Cerebellar nuclear complex (tissue), 1 donor: Measurements from ENCODE around the gene DTD2.
"Not testable (repeated sequence)": the region's sequence is repeated elsewhere in the genome, so short reads cannot be mapped to it uniquely, and the experiment has no call there.

Experiments
- DNase-seq, 2 experiments: peaks; one replicate each; lab custom pipeline; 2025; lab: John Stamatoyannopoulos, UW

The DTD2 gene

DNA sequence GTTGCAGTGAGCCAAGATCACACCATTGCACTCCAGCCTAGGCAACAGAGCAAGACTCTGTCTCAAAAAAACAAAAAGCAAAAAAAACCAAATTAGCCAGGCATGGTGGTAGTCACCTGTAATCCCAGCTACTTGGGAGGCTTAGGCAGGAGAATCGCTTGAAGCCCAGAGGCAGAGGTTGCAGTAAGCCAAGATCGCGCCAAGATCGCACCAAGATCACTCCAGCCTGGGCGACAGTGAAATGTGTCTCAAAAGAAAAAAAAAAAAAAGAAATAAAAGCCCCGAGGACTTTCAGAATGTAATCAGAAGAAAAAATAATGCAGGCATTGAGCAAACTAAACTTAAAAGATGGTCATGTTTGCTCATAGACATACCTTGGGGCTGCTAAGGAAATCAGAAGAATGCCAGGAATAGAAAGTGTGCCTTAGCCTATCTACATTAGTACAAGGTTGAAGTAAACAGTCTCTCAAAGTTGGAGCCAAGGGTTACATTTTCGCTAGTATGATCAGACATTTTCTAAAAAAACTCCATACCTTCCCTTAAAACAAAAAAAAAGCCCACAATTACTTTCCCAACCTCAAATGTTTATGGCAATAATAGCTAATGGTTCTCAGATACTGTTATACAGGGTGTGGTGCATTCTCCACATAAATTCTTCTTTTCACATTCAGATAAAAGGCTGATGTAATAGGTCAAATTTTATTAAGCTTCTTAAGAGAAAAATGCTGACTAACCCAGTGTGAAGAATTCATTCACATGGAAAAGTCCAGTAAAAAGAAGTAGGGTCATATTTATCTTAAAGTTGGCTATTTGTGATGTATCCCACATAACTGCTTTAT, 15.8 kb downstream of the DTD2 start:
- no peak for DNase-seq

DNA sequence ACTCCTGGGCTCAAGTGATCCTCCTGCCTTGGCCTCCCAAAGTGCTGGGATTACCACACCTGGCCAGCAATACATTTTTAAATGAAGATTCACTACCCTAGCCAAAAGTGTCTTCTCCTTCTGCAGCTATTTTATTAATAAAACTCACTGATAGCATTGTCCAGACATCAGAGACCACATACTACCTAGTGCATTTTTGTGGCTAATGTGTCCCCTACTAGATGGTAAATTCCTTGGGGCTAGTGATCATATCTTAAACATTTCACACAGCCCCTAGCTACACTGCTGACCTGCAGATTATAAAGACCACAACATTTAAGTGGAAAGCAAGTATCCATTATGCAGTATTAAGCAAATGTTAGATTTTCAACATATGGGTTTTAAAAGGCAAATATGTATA, 17.0 kb downstream of the DTD2 start:
- DNase-seq = no peak

DNA sequence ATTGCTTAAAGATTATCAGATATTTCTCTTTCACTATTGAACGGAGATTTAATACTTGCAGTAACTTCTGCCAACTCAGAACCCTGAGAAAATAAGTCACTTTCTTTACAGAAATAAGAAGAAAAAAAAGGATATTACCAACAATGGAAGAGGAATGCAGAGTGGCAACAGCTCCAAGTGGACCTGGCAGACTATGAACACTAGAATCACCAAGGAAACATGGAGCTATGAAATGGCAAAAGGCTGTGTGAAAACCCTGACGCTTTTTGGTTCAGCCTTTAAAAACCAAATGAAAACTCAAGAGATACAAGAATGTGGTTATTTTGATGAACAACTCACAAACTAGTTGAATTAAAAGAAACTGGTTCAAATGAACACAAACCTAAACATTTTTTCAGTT, 17.7 kb downstream of the DTD2 start:
- no peak for DNase-seq

DNA sequence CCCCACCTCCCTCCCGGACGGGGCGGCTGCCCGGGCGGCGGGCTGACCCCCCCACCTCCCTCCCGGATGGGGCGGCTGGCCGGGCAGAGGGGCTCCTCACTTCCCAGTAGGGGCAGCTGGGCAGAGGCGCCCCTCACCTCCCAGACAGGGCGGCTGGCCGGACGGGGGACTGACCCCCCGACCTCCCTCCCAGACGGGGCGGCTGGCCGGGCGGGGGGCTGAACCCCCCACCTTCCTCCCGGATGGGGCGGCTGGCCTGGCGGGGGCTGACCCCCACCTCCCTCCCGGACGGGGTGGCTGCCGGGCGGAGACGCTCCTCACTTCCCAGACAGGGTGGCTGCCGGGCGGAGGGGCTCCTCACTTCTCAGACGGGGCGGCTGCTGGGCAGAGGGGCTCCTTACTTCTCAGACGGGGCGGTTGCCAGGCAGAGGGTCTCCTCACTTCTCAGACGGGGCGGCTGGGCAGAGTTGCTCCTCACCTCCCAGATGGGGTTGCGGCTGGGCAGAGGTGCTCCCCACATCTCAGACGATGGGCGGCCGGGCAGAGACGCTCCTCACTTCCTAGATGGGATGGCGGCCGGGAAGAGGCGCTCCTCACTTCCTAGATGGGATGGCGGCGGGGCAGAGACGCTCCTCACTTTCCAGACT, 20.1 kb downstream of the DTD2 start:
- DNase-seq = not testable (repeated sequence)

DNA sequence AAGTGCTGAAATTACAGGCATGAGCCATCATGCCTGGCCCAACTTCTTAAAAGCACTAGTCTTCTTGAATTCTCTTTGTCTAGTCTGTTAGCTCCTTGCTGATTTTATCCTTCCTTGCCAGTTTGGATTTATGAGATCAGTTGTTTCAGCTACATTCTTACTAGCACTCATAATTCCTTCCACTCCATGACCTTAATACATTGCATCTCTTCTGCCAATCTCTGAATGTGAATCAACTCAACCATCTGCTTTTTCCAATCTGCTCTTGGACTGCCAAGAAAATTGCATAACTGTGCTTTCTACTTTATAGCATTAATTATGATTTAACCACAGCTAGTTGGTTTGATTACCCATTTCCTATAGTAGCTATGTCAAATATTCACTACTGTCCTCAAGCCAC, 22.0 kb downstream of the DTD2 start:
- no peak for DNase-seq

DNA sequence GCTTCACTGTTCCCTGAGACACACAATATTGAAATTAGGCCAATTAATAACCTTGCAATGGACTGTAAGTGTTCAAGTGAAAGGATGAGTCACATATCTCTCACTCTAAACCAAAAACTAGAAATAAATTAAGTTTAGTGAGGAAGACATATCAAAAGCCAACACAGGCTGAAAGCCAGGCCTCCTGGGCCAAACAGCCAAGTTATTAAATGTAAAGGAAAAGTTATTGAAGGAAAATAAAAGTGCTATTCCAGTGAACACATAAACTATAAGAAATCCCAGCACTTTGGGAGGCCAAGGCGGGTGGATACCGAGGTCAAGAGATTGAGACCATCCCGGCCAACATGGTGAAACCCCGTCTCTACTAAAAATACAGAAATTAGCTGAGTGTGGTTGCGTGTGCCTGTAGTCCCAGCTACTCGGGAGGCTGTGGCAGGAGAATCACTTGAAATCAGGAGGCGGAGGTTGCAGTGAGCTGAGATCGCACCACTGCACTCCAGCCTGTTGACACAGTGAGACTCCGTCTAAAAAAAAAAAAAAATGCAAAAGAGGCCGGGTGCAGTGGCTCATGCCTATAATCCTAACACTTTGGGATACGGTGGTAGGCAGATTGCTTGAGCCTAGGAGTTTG, 26.6 kb downstream of the DTD2 start:
- no peak for DNase-seq

DNA sequence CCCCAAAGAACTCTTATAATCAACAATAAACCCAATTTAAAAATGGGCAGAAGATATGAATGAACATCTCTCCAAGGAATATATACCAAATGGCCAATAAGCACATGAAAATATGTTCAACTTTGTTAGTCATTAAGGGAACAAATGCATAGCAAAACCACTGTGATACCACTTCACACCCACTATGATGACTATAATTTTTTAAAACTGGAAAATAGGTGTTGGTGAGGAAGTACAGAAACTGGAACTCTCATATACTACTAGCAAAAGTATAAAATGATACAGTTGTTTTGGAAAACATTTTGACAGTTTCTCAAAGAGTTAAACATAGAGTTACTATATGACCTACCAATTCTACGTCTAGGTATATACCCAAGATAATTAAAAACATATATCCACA, 27.5 kb downstream of the DTD2 start:
- DNase-seq = no peak

DNA sequence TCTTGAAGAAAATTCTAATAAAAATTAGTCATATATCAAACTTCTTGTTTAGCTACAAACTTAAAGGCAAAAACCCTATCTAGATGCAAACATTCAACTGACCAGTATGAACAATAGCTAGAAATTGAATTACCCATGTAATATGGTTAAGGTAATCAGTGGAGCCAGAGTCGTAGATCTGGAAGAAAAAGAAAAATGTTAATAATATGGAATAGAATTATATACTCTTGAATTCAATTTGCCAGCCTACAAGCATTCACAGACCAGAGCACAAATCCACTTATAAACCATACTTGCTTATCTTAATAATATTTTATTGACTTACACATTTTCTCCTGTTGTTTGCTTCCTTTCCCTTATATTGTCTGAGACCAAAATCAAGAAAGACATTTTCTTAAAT, 29.3 kb downstream of the DTD2 start:
- DNase-seq = no peak

DNA sequence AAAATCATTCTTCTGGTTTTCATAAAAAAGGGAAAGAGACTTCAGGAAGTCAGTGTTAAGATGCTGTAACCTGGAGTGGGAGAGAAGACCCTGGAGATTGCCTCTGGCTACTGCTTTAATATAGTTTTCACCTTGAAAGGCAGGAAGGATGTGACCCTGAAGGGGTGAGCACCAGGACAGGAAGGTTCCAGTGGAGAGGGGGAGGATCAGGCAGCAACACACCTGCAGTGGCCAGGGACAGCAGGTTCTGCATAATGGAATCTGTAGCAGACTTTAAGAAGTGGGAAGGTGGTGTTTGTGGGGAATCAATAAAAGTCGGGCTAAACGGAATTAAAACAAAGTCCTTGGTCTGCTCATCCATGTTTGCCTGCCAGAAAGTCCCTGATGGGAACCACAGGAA, 30.6 kb downstream of the DTD2 start:
- no peak for DNase-seq

DNA sequence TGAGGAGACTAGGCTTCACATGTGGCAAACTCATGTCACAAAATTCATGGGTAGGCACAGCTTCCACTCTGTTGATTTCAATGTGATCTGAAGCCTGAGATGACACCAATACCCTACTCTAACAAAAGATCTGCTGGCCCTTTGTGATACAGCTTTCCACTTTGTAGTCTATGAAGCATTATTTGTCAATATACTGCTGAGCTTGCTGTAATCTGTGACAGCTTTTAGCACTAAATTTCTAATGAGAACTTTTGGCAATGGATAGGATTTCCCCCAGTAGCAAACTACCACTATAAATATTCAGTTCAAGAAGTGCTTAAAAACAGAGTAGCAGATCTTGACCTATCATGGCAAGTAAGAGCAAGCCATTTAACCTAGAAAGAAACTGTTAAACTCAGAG, 31.4 kb downstream of the DTD2 start:
- no peak for DNase-seq

DNA sequence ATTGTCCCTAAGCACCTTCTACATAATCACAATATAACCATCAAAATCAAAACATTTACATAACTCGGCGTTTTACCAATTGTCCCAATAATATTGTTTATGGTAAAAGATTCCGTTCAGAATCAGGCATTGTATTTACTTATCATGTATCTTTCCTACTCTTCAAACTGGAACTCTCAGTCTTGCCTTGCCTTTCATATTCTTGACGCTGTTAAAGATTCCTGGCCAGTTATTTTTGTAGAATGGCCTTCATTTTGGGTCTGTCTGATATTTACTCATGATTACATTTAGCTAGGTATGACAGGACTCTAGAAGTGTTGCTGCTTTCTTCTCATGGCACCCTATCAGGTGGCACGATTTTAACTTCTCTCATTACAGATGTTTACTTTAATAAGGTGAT, 36.1 kb downstream of the DTD2 start:
- no peak for DNase-seq

DNA sequence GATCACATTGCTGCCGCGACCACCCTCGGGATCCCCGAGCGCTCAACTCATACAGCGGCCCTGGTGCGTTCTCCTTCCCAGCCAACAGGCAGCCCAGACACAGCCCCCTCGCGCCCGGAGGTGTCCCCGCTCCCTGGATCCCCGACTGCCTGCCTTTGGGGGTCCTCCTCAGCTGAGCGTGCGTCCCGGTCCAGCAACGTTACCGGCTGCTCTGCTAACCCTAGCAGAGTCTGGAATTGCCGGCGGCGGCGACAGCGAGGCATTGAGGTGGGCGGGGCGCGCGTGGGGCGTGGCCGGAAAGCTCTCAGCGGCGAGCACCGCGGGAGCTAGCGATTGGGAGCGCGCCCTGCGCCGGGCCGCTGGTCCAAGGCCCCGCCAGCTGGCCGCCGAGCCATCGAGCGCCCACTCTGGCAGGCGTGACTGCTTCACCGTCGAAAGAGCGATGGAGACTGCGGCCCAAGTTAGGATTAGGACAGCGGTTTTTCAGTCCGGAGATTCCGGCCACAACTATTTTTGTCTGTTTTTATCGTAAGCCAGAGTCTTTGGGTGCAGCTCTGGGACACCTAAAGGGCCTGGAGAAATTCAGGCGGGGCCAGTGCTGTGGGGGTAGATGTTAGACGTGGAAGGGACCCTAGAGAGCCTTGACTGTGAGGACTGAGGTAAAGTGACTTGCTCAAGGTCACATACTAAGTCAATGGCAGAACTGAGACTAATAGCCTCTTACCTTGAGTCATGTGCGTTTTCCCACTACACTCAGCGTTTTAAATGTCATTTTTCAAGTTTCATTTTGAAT, 36.8 kb downstream of the DTD2 start, which contains the start of gene HEATR5A:
HEATR5A (minus strand) TSS at position 232 of the 793 bp plus-strand sequence. CDS start 17,575 bp downstream, outside the sequence.
- DNase-seq = peak in 1 of 2 experiments; percentile 41

DNA sequence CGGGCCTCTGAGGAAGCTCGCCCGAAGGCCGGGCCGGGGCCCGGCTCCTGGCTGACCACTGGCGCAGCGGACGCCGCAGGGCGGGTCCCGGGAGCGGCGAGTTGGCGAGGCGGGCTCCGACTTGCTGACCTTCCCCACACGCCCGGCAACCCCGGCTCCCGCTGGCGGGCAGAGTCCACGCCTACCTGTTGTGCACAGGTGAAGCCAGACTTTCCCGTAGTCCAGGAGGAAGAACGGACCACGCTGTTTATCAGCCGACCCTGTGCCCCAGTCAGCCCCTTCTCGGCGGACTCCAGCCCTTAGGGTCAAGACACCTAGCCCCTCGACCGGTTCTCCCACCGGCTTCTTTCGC, 37.4 kb downstream of the DTD2 start:
- no peak for DNase-seq

DNA sequence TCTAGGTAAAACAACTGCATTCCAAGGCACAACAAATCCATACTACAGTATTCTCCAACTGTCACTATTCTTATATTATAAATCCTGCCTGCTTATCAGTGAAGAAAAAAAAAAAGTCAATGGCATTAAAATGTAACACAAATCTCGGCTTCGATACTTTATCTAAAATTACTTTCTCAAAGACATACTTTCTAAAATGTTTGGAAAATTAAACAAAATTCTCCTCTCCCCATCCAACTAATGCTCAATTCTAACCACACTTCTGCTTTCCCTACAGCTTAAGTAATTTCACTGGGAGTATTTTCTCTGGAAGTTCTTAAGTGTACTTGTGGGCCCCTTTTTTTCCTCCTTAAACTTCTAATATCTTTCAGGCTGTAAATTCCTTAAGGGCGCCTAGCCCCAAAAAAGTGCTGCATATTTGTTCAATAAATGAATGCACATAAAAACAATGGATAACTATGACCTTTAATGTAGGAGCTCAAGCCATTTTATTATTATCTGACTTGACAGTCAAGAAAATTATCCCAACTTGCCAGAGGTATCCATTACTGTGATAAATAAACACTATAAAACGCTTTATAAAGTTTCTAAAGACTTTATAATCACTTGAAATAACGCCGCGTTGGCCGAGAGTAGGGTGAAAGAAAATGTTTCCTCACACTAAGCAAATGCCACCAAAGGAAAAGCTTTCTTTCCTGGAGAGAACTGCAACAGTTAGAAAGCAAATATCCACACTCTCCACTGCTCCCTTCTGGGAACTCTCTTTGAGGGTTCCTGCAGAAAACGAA, 37.9 kb downstream of the DTD2 start:
- DNase-seq = no peak

DNA sequence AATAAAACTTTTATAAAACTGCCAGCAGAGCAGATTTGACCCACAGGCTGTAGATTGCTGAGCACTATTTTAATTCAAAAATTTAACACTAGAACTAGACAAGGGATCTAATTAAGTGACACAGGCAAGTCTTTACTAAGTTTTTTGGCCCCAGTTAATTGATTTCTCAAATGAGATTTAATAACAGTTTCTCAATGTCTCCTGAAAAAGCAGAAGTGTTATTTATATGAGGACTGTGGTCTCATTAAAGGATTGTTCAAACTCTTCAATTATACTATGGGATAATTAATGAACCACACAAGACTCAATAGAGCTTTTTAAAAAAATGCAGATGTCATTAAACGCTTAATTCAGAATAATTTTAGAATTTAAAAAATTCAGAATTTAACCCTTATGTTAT, 38.9 kb downstream of the DTD2 start:
- DNase-seq = no peak

DNA sequence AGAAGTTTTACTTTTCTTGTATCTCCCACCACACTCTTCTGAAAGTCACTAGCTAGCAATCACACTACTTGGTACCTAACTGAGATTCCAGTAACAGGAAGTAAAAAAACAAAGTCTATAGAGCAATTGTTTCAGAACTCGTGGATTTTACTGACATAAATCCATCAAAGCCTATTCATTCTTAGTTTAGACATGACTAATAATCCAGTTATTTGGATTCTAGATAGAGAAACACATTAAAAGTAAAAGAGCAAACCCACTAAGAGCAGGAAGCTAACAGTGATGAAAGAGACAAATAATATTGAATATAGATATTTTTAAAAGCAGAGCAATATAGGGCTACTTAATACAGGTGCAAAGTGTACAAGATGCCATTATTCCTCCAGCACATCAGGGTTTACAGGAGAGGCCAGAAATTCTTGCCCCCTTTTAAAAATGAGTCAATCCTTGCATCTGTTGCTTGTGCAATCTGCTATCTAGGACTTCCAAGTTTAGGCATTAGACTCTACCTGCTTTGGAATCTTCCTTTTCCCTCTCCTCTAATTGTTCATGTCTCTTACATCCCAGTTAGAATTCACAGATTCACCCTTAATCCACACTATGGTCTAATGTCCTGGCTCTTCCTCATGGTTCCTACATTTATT, 43.0 kb downstream of the DTD2 start:
- DNase-seq = no peak

DNA sequence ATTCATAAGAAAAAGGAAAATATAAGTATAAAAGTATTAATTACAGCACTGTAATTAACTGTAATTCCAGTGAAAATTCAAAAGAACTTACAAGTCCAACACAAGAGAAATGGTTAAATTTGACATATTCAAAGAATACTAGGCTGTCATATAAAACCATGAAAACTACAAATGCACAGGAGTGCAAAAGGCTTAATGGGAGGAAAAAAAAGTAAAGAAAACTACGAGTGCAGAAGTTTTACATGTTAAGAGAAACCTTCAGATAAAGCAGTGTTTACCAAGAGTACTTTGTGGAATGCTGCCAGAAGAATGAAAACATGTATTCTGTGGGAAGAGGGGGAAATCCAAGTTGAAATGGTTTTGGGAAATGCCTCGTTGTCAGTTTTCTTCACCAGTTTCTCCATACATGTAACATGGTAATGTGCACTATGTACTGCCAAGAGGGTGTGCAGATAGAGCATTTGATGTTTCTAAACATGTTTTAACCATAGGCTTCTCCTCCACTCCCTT, 46.0 kb downstream of the DTD2 start:
- no peak for DNase-seq

DNA sequence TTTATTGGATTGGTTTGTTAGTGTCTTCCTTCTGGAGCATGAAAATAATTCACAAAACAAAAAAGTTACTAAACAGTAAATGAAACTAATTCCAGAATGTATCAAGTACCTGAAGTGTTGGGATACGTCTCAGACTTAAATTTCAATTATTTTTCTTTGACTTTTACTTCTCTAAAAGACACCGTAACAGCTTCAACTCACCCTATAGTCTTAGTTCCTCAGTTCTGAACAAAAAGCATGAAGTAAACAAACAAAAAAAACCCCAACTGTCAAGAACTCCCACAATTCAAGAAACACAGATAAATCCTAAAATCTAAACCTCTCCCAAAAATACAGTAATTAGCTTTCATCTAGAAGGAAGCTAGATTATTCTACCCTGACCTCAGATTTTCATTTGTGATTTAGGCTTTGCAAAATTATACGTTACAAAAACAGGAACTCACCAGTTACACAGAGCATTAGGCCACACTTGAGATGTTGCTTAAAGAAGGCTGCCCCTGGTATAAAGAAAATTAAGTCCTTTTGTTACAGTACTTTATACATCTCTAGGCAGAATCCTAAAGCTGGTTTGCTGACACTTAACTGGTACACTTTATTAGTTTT, 47.2 kb downstream of the DTD2 start:
- no peak for DNase-seq

DNA sequence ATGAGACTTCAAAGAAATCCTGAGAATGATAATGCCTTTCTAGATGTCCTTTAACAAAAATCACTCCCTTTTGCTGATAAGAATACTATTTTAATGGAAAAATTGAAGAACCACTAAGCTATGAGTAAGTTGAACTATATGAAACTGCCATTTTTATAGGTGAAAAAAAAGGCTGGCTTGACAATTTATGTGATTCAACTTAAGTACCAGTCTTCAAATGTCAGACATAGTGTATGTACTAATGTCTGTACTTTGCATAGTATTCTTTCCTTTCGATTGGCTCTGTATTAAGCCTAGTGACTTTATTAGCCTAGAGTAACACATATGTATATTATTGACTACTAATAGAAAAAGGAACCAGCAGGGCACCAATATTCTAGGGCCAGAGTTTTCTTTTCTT, 48.9 kb downstream of the DTD2 start:
- DNase-seq = no peak

DNA sequence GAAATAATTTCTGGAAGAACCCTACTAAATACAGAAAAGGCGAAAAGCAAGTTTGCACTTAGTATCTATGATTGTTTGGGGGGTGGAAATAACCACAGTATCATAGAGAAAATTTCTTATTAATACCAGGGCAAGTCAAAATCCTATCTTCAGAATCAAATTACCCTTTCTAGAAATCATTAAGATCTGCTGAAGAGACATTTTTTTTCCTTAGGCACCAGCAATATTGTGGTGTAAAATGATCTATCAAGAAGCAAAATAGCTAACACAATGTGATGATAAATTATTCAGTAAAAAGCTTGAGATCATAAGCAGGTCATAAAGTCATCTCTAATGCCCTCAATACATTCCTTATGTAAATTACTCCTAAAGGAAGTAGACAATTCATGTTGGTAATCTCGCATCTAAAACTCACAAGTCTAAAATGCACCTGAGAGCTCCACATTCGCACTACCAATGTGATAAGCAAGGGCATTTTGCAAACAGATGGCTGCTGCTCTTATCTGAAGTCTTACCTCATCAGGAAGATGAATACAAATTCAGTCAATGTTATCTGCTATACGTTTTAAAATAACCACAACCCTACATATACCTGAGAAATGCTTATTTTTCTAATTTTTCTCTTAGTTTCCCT, 51.6 kb downstream of the DTD2 start:
- no peak for DNase-seq
